ENCODE data around the gene SNCAIP. TPM values are rescaled to one million over a fixed set of nuclear protein-coding genes. Genes with fewer than 3 reads are reported as not detected.
"Not testable (repeated sequence)": the region's sequence is repeated elsewhere in the genome, so short reads cannot be mapped to it uniquely, and the experiment has no call there.

The SNCAIP gene
- total RNA-seq, 1 donor from 2014 or later: 11.6 TPM

GRCh38 chr5:122314036-122314435, 2.0 kb downstream of the SNCAIP start:
- DNase-seq (ENCODE audit: low spot score): no peak

GRCh38 chr5:122315521-122315920, 3.5 kb downstream of the SNCAIP start:
- DNase-seq (ENCODE audit: low spot score): no peak

- DNase-seq (ENCODE audit: low spot score): no peak
Measured at GRCh38 chr5:122316656-122317055, 4.6 kb downstream of the SNCAIP start.

- DNase-seq (ENCODE audit: low spot score): no peak
Measured at GRCh38 chr5:122319897-122320296, 7.9 kb downstream of the SNCAIP start.

- DNase-seq (ENCODE audit: low spot score): no peak
Measured at GRCh38 chr5:122321921-122322320, 9.9 kb downstream of the SNCAIP start.

- peak; percentile 63 for DNase-seq (ENCODE audit: low spot score)
Measured at GRCh38 chr5:122322801-122323548, 10.9 kb downstream of the SNCAIP start.

- no peak for DNase-seq (ENCODE audit: low spot score)
Measured at GRCh38 chr5:122323738-122324137, 11.7 kb downstream of the SNCAIP start.

GRCh38 chr5:122327110-122327509, 15.1 kb downstream of the SNCAIP start:
- no peak for DNase-seq (ENCODE audit: low spot score)

- DNase-seq (ENCODE audit: low spot score): no peak
Measured at GRCh38 chr5:122330881-122331280, 18.8 kb downstream of the SNCAIP start.

- peak; percentile 46 for DNase-seq (ENCODE audit: low spot score)
Measured at GRCh38 chr5:122332599-122333555, 20.8 kb downstream of the SNCAIP start.

GRCh38 chr5:122333564-122333963, 21.5 kb downstream of the SNCAIP start:
- no peak for DNase-seq (ENCODE audit: low spot score)

GRCh38 chr5:122339591-122339990, 27.6 kb downstream of the SNCAIP start:
- DNase-seq (ENCODE audit: low spot score): no peak

GRCh38 chr5:122341087-122341486, 29.1 kb downstream of the SNCAIP start:
- no peak for DNase-seq (ENCODE audit: low spot score)

- DNase-seq (ENCODE audit: low spot score): no peak
Measured at GRCh38 chr5:122342256-122342655, 30.2 kb downstream of the SNCAIP start.

- DNase-seq (ENCODE audit: low spot score): peak; percentile 65
Measured at GRCh38 chr5:122346897-122347581, 35.0 kb downstream of the SNCAIP start.

GRCh38 chr5:122350496-122350895, 38.5 kb downstream of the SNCAIP start:
- DNase-seq (ENCODE audit: low spot score): no peak

GRCh38 chr5:122351416-122352157, 39.5 kb downstream of the SNCAIP start:
- DNase-seq (ENCODE audit: low spot score): no peak

GRCh38 chr5:122352331-122352730, 40.3 kb downstream of the SNCAIP start:
- no peak for DNase-seq (ENCODE audit: low spot score)

- DNase-seq (ENCODE audit: low spot score): not testable (repeated sequence)
Measured at GRCh38 chr5:122353361-122353760, 41.3 kb downstream of the SNCAIP start.

- DNase-seq (ENCODE audit: low spot score): no peak
Measured at GRCh38 chr5:122354293-122354692, 42.3 kb downstream of the SNCAIP start.

- no peak for DNase-seq (ENCODE audit: low spot score)
Measured at GRCh38 chr5:122355324-122355723, 43.3 kb downstream of the SNCAIP start.
